Renal pelvis (tissue), 4 donors: Measurements from ENCODE around the gene TEX2. TPM values are rescaled to one million over a fixed set of nuclear protein-coding genes. Genes with fewer than 3 reads are reported as not detected.
"Not testable (repeated sequence)": the region's sequence is repeated elsewhere in the genome, so short reads cannot be mapped to it uniquely, and the experiment has no call there.

Experiments used
- DNase-seq: peaks from one replicate; pipeline ENCODE4 v3.0.0-alpha.2; 2013
- polyA plus RNA-seq, 3 donors: library from polyadenylated mRNA; unstranded; fragments of 120-200 nt; gene quantifications; one replicate each; pipeline ENCODE4 v1.2.1, GENCODE V29; 2013; ENCODE audit not compliant: insufficient read length in 3 of 3

Gene TEX2
- polyA plus RNA-seq, 3 donors, result 24.1 to 30.4 (median 27.1) TPM

DNA sequence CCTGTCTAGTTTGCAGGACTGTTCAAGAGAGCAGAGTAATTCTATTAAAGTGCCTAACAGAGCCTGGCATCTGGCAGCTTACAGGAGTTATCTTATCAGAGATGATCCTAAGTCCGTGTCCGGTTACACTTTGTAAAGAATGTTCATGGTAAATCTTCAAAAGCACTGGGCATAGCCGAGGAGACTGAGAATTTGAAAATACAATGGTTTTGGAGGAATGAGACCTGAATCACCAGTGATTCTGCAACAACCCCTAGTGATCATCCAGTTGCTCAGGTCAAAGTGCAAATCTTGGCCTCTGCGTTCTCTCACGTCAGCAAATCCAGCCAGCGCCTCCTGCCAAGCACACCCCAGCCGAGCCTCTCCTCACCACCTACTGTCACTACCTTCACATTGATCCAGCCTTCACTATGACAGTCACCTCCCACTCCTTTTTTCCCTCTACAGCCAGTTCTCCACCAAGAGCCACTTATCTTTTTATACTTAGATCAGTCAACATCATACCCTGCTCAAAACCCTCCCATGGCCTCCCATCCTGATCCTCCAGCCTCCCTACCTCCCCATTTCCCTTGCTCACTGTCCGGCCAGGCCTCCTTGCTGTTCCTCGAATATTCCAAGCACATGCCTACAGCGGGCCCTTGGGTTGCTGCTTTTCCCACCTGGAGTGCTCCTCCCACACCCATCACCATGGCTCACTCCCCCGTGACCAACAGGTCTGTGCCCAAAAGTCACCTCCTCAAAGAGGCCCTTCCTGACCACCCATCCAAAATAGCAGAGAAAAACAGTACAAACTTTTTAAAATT is 75.8 kb downstream of the TEX2 start:
- DNase-seq, result no peak

DNA sequence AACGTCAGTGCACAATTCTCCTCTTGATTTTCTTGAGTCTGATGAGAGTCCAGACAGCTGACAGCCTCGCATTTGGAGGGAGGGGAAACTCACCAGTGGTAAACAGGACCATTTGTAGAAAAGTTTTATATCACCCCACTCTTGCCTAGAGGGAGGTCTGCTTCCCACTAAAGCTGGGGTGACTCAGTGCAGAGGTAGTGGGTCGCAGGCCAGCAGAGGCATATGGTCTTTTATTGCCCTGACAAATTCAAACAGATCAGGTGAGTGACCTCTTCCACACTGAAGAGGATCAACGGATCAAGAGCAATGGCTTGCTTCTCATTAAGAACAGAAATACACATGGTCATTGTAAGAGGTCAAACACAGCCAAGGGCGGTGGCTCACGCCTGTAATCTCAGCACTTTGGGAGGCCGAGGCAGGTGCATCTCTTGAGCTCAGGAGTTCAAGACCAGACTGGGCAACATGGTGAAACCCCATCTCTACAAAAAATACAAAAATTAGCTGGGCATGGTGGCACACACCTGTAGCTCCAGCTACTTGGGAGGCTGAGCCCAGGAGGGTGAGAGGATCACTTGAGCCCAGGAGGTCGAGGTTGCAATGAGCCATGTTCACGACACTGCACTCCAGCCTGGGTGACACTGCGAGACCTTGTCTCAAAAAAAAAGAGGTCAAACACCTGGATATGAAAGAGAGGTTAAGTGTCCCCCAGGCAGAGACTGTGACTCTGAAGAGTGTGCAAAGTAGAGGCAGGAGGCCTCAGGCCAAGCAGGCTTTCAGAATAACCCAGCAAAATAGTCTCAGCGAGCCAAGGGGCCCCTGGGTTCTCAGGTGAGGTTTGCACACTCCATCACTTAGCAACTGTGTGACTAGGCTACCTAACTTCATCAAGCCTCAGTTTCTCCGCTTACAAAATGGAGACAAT is 76.6 kb downstream of the TEX2 start:
- DNase-seq, result no peak

DNA sequence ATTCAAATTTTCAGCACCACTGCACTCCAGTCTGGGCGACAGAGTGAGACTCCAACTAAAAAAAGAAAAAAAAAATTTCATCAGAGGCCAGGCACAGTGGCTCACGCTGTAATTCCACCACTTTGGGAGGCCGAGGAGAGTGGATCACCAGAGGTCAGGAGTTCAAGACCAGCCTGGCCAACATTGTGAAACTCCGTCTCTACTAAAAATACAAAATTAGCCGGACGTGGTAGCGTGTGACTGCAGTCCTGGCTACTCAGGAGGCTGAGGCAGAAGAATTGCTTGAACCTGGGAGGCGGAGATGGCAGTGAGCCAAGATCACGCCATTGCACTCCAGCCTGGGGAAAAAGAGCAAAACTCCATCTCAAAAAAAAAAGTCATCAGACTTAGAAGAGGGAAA is 77.5 kb downstream of the TEX2 start:
- not testable (repeated sequence) for DNase-seq

DNA sequence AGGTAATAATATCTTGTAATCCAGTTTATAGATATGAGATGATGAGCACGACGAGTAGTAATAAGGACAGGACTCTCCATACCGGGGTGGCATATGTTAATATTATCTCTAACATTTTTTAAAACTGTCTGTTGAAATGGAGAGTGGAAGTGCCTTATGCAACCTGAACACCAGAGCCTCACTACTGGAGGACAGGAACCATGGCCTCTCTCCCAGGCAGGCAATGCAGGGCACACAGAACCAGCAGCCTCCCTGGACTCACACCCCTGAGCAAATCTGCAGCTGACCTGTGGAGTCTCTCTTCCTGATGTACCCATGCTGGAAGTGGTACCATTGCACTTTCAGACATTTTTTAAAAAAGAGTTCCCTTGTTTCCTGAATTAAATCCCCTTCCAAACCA is 78.0 kb downstream of the TEX2 start:
- no peak for DNase-seq

DNA sequence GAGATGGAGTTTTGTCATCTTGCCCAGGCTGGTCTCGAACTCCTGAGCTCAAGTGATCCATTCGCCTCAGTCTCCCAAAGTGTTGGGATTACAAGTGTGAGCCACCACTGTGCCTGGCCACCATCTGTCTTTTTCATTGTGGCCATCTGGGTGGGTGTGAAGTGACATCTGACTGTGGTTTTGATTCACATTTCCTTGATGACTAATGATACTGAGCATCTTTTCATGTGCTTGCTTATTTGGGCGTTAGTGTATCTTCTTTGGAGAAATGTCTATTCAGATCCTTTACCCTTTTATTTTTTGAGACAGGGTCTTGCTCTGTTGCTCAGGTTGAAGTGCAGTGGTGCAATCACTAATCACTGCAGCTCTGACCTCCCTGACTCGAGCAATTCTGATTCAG is 79.2 kb downstream of the TEX2 start:
- DNase-seq, result no peak

DNA sequence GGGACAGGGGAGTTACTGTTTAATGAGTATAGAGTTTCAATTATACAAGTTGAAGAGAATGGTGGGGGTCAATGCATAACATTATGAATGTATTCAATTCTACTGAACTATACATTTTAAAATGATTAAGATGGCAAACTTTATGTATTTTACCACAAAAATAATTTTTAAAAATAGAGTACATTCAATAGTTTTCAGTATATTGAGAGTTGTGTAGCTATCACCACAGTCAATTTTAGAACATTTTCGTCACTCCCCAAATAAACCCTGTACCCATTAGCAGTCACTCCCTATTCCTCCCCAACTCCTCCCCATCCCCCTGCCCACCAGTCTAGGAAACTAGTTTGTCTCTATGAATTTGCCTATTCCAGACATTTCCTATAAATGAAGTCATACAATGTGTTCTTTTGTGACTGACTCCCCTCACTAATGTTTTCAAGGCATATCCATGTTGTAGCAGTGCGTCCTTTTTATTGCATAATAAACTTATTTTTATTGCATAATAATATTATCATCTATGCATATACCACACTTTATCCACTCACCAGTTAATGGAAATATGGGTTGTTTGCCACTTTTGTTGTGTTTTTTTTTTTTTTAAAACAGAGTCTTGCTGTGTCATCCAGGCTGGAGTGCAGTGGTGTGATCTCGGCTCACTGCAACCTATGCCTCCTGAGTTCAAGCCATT is 80.6 kb downstream of the TEX2 start:
- no peak for DNase-seq

DNA sequence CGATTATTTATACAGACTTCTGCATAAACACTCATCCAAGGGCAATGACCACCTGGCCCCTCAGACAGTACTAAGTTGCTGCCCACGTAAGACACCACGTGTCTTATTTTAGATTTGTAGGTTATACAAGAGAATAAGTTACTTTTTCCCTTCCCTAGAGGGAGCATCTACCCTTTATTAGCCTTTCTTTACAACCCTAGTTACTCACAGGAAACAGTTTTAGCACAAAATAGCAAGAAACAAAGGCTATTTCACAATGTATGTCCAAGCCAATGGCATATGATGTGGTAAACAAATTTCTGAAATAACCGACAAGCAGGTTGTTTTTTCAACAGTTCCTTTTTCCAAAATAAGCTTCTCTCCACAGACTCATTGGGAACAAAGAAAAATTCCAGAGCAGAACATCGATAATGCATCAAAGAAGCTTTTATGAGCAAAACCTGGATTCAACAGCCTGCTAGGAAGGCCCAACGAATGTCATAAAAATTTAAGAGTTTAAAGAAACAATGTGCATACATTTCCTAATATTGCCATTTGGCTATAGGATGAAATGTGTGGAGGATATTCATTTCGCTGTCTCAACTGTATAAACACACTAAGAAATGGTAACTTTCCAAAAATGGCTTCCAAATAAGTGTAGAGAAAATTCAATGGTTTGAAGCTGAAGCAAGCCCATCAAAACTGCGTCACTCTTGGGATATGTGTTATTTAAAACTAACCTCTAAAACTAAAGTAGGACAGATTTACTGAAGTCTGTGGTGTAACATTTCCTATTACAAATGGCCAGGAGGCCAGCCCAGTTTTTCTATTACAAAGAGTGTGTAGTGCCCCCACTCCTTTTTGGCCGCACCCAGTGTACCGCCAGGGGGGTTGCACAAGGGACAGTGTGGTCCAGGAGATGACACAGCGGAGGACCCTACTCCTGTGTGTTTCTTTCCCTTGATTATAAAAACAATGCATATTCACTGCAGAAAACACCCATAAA is 82.7 kb downstream of the TEX2 start:
- DNase-seq, result peak; percentile 8

DNA sequence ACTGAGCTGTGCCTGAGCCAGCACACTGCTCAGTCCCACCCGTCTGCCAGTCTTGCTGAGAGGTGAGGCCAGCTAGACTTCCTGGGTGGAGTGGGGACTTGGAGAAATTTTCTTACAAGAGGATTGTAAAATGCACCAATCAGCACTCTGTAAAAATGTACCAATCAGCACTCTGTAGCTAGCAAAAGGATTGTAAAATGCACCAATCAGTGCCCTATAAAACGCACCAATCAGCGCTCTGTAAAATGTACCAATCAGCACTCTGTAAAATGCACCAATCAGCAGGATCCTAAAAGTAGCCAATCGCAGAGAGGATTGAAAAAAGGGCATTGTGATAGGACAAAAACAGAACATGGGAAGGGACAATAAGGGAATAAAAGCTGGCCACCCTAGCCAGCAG is 84.0 kb downstream of the TEX2 start:
- not testable (repeated sequence) for DNase-seq

DNA sequence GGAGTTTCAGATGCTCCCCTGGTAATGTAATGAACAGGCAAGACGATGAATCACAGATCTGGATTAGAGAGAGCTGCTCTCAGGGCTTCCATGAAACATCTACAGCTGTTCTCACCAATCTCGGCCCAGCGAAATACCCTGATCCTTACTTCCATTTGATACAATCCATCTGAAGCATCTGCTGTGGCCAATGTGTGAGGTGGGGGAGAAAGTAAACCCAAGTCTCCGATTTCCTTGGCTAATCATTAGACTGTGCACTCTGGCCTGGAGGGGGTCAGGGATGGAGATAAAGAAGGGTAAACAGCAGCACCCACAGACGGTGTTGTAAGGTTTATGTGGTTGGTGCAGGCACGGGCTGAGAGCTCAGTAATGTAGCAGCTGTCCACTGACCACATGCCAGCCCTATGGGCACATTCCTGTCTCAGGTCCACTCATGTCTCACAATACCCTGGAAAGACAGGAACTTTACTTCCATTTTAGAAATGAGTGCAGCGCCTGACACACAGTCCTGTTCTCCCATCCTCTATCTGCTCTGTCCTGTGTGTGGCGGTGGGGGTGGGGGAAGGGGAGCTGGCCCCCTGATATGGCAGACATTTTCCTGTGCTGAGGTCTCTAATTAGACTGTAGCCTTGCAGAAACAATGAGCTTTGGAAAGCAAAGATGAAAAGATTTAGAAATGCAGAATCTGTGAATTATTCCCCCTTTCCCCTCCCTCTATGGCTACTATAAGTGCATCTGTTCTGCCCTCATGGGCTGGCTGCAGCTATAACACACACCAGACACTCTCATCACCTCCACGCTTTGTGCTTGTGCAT is 84.8 kb downstream of the TEX2 start:
- DNase-seq, result no peak

DNA sequence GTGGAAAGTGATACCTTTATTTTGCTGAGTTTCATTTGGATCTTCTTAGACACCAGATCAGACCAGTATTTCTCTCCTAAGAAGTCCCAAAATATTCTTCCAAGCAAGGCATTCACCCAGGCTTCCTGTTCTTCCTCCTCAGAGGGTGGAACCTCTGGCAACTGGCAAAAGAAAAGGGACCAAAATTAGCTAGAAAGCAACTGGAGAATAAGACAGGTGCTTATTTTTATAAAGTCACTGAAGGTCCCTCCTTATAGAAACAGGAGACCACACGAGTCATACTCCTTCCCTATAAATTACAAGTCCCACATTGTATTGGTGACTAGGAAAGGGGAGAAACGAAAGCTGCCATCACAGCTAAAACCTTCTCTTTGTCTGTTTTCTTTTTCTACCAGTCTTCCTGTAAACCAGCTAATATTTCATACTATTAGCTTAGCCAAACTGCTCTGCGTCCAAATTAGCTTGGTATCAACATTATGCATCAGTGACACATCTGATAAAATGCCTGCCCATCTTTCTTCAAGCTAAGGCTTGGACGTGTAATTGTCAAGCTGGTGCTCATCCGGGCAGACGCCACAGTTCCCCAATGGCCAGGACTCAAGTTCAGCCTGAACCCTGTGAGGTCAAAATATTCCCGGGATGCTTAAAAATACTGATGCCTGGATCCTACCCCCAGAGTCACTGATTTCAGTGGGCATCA is 85.6 kb downstream of the TEX2 start:
- DNase-seq, result no peak

DNA sequence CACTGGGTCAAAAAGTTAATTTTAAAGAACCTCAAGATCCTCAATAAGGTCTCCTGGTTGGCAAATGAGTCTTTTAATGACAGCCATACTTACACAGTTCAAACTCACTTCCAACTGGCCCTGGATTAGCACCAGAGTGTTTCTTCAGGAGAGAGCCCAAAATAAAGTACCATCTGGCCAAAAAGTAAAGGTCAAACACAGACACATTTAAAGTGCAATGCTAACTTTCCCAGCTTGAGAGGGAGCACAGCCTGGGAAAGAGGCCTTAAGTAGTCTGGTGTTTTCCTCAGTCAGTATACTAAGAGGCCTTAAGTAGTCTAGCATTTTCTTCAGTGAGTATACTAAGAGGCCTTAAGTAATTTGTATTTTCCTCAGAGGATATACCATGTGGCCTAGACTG is 86.5 kb downstream of the TEX2 start:
- DNase-seq, result no peak

DNA sequence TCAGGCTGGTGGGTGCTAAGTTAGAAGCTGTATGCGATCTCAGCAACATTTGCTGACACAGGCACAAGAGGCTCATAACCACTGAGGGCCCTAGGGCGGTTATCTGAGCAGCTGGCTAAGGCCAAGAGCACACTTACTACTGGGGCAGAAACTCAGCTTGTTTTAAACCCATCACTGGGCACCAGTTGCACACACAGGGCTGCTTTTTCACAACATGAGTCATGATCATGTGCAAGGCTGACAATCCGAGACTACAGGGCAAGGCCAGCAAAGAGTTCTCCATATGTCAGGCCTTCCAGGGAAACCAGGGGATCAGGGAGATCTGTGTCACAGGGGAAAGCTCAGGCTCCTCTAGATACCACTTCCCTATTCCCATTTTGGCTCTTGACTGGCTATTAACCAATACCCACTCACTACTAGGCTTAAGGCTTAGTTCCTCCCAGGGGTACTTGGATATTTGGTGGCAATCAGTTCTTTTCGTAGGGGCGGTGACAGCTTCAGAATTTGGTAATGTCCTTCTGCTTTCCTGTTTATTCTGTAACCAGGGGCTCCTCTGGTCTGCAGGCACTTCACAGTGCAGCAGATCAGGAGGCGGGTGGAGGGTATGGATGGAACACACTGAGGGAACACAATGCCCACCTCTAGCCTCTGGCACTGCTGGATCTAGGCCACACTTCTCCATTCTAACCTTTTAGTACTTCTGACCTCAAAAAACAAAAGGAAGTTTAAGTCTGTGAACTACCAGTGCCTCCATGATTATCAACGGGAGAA is 88.2 kb downstream of the TEX2 start:
- DNase-seq, result no peak

DNA sequence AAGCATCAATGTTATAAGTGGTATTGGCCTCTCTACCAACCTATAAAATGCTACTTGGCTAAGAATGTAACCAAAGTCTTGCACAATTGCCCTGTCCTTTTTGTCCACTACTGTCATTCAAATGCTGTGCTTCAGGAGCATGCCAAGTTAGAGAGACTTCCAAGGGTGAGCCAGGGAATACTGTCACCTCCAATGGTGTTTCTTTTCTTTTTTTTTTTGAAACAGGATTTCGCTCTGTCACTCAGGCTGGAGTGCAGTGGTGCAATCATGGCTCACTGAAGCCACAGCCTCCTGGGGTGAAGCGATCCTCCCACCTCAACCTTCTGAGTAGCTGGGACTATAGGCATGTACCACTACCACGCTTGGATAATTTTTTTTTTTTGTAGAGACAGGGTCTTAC is 89.4 kb downstream of the TEX2 start:
- no peak for DNase-seq

DNA sequence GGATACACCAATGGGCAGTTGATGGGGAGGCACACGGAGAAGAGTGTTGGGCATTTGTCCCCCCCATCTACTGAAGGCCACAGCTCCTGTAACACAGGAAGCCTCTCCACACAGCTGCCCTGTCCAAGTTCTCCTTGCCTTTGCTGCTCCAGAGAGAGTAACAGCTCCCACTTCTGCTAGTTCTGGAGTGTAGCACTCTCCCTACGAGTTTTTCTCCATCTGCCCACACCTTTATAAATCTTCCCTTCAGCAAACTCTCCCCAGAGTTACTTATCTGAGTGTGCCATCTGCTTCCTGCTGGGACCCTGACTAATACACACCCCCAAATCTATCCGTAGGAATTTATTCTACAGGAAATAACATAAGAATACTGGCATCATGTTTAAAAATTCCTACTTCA is 90.5 kb downstream of the TEX2 start:
- no peak for DNase-seq

DNA sequence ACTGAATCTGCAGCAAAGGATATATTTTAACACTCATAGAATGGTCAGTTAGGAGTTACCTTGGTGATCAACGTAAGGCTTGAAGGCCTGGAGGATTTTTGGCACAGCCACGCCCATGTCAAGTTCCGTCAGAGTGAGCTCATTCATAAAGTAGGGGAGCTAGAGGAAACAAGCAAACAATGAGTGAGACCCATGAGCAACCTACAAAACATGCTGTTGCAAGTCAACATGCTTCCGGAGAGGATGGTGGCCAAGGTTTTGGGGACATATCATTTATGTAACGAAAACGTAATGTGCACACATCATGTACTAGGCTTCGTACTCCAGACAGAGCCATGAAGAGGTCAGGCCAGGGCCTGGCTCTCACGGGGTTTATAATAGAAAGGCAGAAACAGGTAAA is 92.0 kb downstream of the TEX2 start:
- DNase-seq, result no peak

DNA sequence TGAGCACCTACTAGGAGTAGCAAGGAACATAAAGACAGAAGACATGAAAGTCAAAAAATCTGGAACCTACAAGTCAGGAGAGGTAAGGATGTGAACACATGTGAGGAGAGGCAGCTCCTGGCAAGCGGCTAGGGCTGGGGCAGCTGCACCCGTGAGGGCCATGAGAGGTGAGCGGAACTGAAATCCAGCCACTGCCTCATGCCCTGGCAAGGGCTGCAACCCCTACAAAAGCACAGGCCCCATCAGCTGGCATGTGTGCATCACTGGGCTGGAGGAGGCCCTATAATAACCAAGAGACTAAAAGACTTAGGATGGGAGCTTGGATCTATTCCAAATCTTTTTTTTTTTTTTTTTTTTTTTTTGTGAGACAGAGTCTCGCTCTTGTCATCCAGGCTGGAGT is 92.8 kb downstream of the TEX2 start:
- DNase-seq, result no peak

DNA sequence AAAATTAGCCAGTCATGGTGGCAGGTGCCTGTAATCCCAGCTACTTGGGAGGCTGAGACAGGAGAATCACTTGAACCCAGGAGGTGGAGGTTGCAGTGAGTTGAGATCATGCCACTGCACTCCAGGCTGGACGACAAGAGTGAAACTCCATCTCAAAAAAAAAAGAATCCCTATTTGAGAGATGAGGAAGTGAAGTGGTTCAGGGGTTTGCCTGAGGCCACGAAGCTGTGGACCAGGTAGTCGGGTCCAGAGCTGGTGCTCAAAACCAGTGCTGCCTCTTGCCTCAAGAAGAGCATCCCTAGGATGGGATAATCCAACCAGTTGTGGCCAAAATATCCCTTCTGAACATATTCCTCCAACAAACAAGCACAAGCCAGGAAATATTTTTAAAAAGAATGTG is 95.4 kb downstream of the TEX2 start:
- not testable (repeated sequence) for DNase-seq

DNA sequence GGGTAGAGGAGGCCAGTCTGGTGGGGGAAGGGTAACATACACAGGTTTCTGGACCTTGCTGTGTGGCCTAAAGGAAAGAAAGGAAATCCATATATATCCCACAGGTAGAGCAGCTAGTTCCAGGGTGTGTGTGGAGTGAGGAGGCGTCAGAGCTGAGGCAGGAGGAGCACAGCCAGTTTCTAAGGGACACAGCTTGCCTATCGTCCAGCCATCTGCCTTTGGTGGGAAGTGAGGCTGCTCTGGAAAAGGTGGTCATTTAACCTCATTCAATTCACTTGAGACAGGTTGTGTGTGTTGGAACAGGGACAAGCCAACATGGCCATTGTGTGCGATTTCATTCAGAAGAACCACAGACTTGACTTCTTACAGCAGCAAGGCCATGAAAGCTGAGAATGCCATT is 96.2 kb downstream of the TEX2 start:
- DNase-seq, result no peak

DNA sequence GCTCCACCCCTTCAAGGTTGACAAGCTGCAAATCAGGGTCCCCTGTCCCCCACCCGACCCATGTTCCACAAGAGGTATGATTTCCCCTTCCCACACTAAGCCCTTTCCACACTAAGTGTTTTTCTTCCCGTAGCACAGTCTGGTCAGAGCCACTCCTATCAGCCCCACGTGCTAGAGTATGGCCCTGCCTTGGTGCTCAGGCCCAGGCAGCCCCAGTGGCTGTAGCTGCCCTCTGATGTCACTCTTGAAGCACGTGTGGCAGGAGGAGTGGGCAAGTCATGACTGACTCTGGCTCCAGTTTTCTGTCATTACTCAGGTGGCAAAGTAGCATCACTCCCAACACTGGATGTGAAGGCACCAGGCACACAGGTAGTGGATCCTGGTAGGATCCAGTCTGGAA is 97.7 kb downstream of the TEX2 start:
- DNase-seq, result no peak
